ENCODE results near the gene TCERG1L.

DNA sequence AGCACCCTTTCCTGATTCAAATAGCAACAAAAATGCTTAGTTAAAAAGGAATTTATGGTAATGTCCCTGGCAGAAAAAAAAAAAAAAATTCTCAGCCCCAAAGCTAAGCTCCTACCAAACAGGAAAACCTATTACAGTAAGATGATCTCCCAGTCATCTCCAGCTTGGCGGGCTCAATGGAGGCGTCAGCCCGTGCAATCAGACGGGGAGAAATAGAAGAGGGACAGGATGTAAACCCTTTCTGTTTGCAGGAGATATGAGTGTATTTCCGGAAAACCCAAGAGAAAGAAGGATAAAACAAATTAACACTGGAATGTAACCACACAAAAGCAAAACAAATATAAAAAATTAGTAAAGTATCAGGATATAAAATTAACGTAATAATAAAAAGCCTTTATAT, 242.8 kb downstream of the TCERG1L start:
- no peak for TF ChIP-seq EP300 (IDR thresholded peaks at IDR 0.05)
- TF ChIP-seq, protein P1, sequence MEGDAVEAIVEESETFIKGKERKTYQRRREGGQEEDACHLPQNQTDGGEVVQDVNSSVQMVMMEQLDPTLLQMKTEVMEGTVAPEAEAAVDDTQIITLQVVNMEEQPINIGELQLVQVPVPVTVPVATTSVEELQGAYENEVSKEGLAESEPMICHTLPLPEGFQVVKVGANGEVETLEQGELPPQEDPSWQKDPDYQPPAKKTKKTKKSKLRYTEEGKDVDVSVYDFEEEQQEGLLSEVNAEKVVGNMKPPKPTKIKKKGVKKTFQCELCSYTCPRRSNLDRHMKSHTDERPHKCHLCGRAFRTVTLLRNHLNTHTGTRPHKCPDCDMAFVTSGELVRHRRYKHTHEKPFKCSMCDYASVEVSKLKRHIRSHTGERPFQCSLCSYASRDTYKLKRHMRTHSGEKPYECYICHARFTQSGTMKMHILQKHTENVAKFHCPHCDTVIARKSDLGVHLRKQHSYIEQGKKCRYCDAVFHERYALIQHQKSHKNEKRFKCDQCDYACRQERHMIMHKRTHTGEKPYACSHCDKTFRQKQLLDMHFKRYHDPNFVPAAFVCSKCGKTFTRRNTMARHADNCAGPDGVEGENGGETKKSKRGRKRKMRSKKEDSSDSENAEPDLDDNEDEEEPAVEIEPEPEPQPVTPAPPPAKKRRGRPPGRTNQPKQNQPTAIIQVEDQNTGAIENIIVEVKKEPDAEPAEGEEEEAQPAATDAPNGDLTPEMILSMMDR (IDR thresholded peaks at IDR 0.05): no peak
- no peak for TF ChIP-seq POLR2AphosphoS5 (IDR thresholded peaks at IDR 0.05)

Measured in stomach (tissue), 4 donors.